Left cardiac atrium (tissue), 4 donors: Measurements from ENCODE around the gene RHBDD2. TPM values are rescaled to one million over a fixed set of nuclear protein-coding genes. Genes with fewer than 3 reads are reported as not detected.
"Not testable (repeated sequence)": the region's sequence is repeated elsewhere in the genome, so short reads cannot be mapped to it uniquely, and the experiment has no call there.

Experiments used
- ATAC-seq, 2 donors: fragments of 200-7000 bp; cut with Tn5 transposase; one replicate each; pipeline ENCODE4 v1.9.1; 2020; ENCODE audit warnings: mild to moderate bottlenecking in 2 of 2, moderate library complexity in 2 of 2
- DNase-seq: peaks from one replicate; pipeline ENCODE4 v3.0.0-alpha.2; 2020
- intact Hi-C, 2 donors: fragments of 100-400 bp; cut with DNase I; formaldehyde crosslinking; loops; one replicate each; pipeline versions ENCODE4 v1.14.1 to v1.15.1; 2022 to 2023
- total RNA-seq, 2 donors: library from RNA; stranded (reverse); fragmentation: NEBNext Ultra II Directional; extraction: Animal tissue kit (Norgen Biotek cat#: 25700); gene quantifications; one replicate each; pipeline ENCODE4 v1.2.1, GENCODE V29; 2021
- donor health status: DM: no; HTN: yes; CAD: no.
- donor health status: DM: no; HTN: yes; CAD: no; lungs with severe emphysema.
- donor health status: DM: yes; HTN: yes; CAD: no.
- donor health status: Dilated cardiomyopathy.

RHBDD2 gene
- total RNA-seq, 2 donors from 2014 or later = 26.5 to 41.8 TPM

DNA sequence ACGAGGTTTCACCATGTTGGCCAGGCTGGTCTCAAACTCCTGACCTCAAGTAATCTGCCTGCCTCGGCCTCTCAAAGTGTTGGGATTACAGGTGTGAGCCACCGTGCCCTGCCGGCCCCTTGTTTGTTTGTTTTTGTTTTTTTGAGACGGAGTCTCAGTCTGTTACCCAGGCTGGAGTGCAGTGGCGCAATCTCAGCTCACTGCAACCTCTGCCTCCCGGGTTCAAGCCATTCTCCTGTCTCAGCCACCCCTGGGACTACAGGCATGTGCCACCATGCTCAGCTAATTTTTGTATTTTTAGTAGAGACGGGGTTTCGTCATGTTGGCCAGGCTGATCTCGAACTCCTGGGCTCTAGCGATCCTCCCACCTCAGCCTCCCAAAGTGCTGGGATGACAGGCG is 32.4 kb downstream of the RHBDD2 start:
- intact Hi-C loops = loop anchor here in 1 of 2 donors (10.0 kb wide), 1 partner anchor 74 kb away; no protein-coding TSS in a partner anchor
- ATAC-seq, DNase-seq: not testable (repeated sequence)

DNA sequence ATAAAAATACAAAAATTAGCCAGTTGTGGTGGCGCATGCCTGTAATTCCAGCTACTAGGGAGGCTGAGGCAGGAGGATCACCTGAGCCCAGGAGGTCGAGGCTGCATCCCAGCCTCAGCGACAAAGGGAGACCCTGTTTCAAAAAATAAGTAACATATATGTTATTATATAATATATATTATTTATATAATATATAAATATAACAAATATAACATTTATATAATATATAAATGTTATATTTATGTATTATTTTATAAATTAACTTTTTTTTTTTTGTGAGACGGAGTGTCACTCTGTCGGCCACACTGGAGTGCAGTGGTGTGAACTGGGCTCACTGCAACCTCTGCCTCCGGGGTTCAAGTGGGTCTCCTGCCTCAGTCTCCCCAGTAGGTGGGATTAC is 34.6 kb downstream of the RHBDD2 start:
- no peak for ATAC-seq
- DNase-seq = no peak
- intact Hi-C loops = loop anchor here in 1 of 2 donors (10.0 kb wide), 1 partner anchor 71 kb away; no protein-coding TSS in a partner anchor

DNA sequence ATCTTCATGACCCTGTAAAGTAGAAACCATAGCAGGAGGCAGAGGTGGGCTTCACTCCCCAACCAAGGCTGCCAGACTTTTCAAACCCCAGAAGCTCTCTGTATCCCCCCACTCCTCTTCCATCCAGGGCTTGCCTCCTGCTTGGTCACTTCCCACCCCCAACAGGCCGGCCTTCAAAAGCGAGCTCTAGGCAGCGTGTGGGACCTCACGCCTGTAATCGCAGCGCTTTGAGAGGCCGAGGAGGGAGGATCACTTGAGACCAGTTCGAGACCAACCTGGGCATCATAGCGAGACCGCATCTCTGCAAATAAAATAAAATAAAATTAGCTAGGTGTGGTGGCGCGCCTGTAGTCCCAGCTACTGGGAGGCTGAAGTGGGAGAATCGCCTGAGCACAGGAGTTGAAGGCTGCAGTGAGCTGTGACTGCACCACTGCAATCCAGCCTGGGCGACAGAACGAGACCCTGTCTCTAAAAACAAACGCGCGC is 35.4 kb downstream of the RHBDD2 start:
- intact Hi-C loops = loop anchor here (2.0 to 10.0 kb wide), 2 partner anchors 71 to 81 kb away; partner anchors contain the start of gene TMEM120A (in 1 of the 2)
- no peak for DNase-seq
- ATAC-seq = no peak

DNA sequence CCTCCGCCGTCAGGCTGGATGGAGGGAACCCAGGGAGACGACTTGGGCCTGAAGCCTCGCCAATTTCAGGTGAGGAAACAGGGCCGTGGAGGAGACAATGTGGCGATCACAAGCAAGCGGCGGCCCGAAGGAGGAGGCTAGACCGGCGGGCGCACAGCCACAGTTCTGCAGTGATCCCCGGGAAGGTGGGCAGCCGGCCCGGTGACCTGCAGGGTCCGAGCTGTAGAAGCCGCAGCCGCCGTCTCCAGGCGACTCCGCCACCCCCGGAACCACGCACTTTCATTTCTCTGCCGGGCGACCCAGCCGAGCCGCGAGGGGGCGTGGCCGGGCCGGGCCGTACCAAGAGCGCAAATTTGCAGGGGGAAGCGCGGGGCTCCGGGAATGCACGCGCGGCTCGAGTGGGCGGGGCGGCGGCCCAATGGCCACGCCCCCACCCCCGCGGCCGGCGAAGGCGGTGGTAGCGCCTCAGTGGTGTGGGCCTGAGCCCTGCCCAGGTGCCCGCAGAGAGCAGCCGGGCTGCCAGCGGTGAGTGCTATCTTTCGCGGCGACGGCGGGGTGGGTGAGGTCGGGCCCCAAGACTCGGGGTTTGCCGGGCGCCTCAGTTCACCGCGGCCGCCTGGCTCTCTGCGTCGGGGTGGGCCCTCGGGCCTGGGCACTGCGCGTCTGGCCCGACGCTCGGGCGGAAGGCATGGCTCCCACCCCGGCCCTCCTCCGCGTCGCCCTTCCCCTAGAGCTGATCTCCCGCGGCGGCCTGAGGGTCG is 36.0 kb downstream of the RHBDD2 start, which contains the start of gene POR:
TSS of gene POR (plus strand) at position 501 of the 761 bp plus-strand sequence. CDS start 38,847 bp downstream, outside the sequence.
- intact Hi-C loops = loop anchor here (2.0 to 10.0 kb wide), 3 partner anchors 47 to 80 kb away; partner anchors contain the start of gene TMEM120A (in 1 of the 2)
- peak; percentile 100 for ATAC-seq
- DNase-seq = peak; percentile 94

DNA sequence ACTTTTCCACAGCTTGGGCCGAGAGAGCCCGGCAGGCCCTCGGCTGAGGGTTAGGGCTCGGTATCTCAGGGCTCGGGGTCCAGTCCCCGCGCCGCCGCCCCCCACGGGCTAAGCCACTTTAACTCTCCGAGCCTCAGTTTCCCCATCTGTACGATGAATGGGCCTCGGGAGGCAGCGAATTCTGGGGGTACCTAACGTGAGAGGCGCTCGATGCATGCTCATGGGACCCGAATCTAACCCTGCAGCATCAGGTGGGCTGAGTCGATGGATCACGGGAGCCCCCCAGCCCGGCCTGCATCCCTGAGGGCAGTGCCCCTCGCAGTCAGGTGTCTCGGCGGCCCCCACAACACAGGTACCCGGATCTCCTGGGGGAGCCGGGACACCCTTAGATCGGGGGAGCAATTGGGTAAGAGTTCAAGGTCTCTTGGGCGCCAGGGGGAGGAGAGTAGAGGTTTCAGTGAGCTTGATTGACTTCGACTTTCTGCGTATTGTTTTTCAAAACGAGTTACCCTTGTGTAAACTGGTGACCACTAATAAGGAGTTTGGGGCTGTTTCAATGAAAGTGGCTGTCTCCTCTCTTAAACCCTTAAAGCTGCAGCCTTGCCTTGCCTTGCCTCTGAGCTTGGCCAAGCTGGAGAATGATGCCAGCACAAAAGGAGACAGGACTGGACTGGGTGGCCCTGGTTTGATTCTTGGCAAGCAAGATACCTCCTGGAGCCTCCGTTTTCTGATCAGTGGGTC is 36.8 kb downstream of the RHBDD2 start:
- intact Hi-C loops = loop anchor here (2.0 to 10.0 kb wide), 3 partner anchors 47 to 79 kb away; partner anchors contain the start of gene TMEM120A (in 1 of the 2)
- peak; percentile 37 for DNase-seq
- peak; percentile 9 to 15 for ATAC-seq

DNA sequence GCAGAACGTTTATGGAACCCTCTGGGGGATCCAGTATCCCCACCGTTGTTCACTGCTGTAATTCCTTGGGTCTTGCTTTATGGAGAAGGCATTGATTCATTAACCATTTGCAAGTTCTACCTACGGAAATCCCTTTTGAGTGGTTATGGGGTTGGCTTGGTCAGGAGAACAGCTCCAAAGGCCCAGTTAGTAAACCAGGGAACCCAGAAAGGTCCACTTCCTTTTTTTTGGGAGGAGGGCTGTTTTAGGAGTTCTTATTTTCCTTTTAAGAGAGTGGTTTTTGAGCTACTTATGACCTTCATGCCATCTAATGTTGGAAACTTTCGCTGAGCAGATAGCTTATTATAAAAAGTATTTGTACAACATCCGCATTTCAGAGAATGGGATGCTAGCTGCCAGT is 37.4 kb downstream of the RHBDD2 start:
- DNase-seq (no peak), ATAC-seq (no peak)
- intact Hi-C loops = loop anchor here (5.0 to 10.0 kb wide), 2 partner anchors 46 to 69 kb away; no protein-coding TSS in a partner anchor

DNA sequence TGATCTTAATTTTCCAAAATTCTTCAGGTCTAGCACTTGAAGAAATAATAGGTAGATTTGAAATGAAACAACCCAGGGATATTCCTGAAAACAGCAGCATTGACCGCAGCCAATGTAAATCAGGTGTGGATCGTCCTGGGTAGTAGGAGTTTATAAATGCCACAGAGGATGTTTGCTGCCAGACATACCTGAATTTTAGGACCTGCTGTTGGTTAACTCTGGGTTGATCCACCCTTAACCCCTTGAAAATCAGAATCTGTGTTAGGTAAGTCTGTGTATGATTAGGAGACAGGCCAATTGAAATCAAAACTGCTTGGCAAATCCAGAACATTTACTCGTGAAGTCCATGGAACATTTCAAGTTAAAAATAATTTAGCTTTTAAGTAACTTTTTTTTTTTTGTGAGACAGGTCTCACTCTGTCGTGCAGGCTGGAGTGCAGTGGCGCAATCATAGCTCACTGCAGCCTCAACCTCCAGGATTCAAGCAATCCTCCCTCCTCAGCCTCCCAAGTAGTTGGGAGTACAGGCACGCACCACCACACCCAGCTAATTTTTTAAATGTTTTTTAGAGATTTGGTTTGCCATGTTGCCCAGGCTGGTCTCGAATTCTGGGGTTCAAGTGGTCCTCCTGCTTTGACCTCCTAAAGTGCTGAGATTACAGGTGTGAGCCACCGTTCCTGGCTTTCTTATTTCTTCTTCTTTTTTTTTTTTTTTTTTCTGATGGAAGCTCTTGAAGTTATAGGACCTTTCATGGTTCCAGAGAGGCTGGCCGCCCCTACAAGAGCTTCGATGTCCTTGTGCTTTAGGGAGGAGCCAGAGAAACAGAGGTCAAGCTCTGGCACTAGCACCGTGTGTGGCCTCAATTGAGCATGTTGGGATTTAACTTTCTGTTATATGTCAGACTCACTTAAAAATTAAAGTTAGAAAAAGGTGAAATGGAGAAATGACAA is 38.1 kb downstream of the RHBDD2 start:
- intact Hi-C loops = loop anchor here (5.0 to 10.0 kb wide), 2 partner anchors 45 to 68 kb away; no protein-coding TSS in a partner anchor
- no peak for DNase-seq
- no peak for ATAC-seq

DNA sequence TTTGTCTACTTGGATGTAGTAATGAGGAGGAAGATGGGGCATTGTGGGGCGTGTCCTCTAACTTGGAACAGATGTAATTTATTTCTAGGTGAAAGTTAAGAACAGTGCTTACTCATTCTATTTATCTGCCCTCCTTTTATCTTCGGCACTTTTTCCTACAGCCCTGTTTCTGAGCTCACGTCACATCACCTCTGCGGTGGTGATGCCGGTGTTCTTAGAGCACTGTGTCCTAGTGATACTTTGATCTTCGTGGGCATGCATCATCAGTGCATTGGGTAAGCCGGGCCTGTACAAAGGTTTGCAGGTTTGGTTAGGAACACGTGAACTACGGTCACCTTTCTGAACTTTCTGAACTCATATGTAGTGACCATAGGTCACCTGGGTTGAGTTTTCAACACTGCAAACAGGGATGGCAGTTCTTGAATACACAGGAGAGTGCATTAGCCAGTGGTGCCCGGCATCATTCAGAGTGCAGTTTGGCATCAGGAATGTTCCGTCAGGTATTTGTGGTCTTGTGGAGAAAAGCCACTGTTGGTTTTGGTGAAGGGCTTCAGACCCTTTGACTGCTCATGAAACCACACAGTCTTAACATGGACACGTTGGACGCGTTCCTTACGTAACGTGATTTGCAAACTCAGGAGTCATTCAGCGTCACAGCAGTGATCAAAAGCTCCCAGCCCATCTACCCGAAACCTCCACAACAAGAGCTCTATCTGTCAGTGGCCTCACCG is 41.8 kb downstream of the RHBDD2 start:
- intact Hi-C loops = no loop called here
- ATAC-seq (peak in 1 of 2 donors; percentile 74), DNase-seq (peak; percentile 30)

DNA sequence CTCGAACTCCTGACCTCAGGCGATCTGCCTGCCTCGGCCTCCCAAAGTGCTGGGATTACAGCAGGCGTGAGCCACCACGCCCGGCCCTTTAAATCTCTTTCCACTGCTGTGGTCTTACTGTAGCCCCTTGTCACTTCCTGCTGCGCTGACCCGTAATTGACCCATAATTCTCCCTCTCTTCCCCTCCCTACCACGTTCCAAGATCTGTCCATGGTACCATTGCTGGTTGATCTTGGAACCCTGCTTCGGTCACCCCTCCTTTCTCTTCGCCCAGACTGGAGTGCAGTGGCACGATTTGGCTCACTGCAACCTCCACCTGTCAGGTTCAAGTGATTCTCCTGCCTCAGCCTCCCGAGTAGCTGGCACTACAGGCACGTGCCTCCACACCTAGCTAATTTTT is 42.6 kb downstream of the RHBDD2 start:
- DNase-seq (no peak), ATAC-seq (no peak)
- intact Hi-C loops = no loop called here

DNA sequence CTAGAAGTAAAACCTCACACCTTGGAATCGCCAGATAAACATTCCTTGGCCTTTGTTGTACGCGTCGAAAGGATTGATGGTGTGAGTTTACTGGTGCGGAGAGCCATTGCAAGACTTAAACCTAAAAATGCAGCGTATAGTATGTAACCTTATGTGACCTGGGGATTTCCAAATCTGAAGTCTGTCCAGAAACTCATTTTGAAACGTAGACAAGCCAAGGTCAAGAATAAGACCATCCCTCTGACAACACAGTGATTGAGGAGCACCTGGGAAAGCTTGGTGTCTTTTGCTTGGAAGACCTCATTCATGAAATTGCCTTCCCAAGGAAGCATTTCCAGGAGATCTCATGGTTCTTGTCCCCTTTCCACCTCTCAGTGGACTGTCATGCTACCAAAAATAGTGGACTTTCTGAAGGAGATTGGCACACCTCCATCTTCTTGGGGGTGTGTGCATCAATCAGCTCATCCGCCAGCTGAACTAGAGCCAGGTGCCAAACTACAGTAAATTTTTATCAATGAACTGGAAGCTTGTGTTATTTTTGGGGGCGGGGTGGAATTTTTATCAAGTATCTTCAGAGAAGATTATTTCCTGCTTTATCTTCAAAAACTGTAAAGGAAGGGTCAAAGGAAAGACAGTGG is 44.3 kb downstream of the RHBDD2 start:
- ATAC-seq (no peak), DNase-seq (no peak)
- intact Hi-C loops = no loop called here

DNA sequence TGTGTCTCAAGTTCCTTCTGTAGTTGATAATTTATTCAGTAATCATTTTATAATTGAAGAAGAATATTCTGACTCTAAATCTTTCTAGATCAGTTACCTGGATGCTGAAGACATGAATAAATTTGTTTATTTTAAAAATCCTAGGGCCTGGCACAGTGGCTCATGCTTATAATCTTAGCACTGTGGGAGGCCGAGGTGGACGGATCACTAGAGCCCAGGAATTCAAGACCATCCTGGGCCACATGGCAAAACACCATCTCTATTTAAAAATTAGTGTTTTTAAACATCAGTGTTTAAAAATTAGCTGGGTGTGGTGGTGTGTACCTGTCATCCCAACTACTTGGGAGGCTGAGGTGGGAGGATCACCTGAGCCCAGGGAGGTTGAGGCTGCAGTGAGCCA is 45.4 kb downstream of the RHBDD2 start:
- ATAC-seq (no peak), DNase-seq (no peak)
- intact Hi-C loops = no loop called here

DNA sequence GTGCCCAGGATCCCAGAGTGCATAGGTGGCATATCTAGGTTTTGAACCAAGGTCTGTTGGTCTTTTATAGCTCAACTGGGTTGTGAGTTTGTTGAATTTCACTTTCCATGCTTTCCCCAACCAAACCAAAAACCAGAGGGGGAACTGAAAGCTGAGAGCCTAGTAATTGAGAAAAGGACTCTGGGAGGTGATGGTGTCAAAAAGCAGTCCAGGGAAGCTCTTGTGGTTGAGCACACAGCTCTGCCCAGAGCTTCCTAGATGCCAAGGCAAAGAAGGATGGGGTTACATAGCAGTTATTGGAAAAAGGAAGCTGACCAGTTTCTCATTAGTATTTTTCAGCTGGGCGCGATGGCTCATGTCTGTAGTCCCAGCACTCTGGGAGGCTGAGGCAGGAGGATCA is 46.1 kb downstream of the RHBDD2 start:
- intact Hi-C loops = no loop called here
- ATAC-seq (no peak), DNase-seq (no peak)

DNA sequence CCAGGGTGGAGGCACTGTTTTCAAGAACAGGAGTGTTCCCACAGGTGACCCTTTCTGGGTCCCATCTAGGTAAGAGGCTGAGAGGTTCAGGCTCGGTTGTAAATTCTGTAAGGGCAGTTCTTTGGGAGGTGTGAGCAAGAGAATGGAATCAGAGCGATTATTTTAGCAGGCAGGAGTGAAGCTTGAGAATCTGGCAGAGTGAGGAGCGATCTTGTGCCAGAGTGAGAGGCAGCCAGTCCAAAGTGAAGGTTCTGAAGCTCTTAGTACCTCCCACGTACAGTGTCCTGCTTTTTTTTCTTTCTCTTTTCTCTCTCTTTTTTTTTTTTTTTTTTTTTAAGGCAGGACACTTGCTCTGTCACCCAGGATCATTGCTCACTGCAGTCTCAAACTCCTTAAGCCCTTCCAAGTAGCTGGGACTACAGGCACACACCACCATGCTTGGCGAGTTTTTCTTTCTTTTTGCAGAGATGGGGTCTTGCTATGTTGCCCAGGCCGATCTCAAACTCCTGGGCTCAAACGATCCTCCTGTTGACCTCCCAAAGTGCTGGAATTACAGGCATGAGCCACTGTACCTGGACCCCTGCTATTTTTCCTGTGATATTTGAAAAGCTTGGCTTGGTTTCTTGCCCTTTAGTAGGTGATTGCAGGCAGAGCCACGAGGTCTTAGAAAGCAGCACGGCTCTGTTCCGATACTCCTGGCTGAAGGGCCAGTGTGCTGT is 47.0 kb downstream of the RHBDD2 start:
- intact Hi-C loops = no loop called here
- no peak for DNase-seq
- peak; percentile 51 to 82 for ATAC-seq

DNA sequence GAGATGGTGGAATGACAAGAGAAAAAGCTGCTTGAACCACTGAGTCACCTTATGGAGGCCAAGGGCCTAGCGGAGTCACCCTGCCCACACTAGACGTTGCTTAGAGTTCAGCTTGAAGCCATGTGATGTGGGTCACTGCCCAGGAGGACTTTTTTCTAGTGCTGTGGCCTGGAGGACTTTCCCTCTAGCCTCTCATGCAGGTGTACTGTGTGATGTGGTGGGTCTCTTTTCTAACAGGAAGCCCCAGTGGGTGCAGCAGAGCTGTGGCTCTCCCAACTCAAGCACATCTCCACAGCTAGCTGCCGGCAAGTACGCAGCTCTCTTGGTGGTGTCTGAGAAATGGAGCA is 49.7 kb downstream of the RHBDD2 start:
- intact Hi-C loops = no loop called here
- ATAC-seq (no peak), DNase-seq (no peak)

DNA sequence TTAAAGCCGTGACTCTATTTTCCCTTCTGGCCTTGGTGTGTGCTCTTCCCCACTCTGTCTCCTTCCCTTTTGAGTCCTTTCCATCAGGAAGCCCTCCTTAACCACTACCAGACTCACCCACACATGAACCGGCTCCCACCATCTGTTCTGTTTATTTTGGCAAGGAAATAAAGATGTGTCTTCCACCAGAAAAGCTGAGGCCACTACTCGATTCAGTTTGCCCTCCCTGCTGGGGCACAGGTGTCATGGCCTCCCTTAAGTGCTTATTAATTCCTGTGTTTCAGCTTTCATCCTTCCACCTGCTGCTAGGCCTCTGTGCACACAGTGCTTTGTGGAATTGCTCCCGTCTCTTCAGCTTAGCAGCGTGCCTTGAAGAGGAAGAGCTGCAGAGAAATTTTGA is 52.8 kb downstream of the RHBDD2 start:
- DNase-seq (no peak), ATAC-seq (no peak)
- intact Hi-C loops = no loop called here

DNA sequence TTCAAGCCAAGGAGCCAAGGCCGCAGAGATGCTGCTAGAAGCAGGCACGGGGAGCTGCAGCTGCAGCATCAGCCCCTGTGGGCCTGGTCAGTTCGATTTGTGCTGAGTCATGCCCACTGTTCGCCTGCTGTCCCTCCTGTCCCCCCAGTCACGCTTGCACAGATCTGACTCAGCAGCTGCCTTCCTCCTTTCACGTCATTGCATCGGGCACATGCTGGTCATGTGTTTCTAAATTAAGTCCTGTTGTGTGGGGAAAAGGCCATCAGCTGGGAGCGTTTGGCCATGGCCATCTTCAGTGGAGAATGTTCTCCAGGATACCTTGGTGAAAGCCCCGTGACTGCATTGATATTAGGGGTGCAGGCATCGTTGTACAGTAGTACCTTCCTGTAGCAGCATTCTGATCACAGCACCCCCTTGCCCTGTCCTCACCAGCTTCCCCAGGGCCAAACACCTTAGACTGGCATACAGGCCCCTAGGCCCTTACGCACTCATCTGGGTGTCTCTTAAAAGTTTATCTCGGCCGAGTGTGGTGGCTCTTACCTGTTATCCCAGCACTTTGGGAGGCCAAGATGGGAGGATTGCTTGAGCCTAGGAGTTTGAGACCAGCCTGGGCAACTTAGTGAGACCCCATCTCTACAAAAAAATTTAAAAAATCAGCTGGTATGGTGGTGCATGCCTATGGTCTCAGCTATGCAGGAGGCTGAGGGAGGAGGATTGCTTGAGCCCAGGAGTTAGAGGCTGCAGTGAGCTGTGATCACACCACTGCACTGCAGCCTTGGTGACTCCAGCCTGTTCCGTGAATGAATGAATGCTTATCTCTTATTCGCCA is 59.3 kb downstream of the RHBDD2 start:
- peak; percentile 87 to 93 for ATAC-seq
- intact Hi-C loops = no loop called here
- DNase-seq = peak; percentile 78
